Hepatocyte (in vitro differentiated cells): ENCODE measurements around the gene C9orf40.

ENCODE experiments used
- CTCF ChIP-seq: fragments of 200-600 bp; sonication (generic); IDR thresholded peaks from 2 replicates; pipeline ENCODE4 v1.5.1; 2016; ENCODE audit warnings: antibody characterized with exemption, mild to moderate bottlenecking; ENCODE audit not compliant: poor library complexity
- EZH2 ChIP-seq: fragments of 200-600 bp; sonication (generic); IDR thresholded peaks from 2 replicates; pipeline ENCODE4 v1.6.1; 2016; ENCODE audit warnings: antibody characterized with exemption, mild to moderate bottlenecking, borderline replicate concordance
- EZH2phosphoT487 ChIP-seq: fragments of 200-600 bp; sonication (generic); IDR thresholded peaks from one replicate; pipeline ENCODE4 v1.6.1; 2018; ENCODE audit warnings: antibody characterized with exemption, mild to moderate bottlenecking, low read depth, moderate library complexity; ENCODE audit not compliant: unreplicated experiment, severe bottlenecking

- TF ChIP-seq CTCF (no peak), EZH2 (no peak), EZH2phosphoT487 (no peak)
Observed at GRCh38 chr9:74908665-74909064, 44.0 kb downstream of the C9orf40 start.
